Measurements from ENCODE around the gene TRIM33. TPM values are rescaled to one million over a fixed set of nuclear protein-coding genes. Genes with fewer than 3 reads are reported as not detected.

Gene TRIM33
- total RNA-seq, 2 donors from 2014 or later, result 48.1 to 53.9 TPM

GRCh38 chr1:114345930-114346479 lies 165.0 kb downstream of the TRIM33 start:
- Mint-ChIP-seq H3K4me1 (peaks cover 19% of the 10 kb centered on the region), H3K4me3 (peak overlapping the region; percentile 96), H3K36me3 (ENCODE audit: low read depth) (no peaks in the 10 kb centered on the region), H3K27ac (peak overlapping the region; percentile 97), H3K27me3 (no peaks in the 10 kb centered on the region)
- ATAC-seq, result peak; percentile 7
- H3K9me3 ChIP-seq (ENCODE audit: control insufficient read depth, low read length, poor library complexity, severe bottlenecking), result no peaks in the 10 kb centered on the region
- no peak for DNase-seq

DNA sequence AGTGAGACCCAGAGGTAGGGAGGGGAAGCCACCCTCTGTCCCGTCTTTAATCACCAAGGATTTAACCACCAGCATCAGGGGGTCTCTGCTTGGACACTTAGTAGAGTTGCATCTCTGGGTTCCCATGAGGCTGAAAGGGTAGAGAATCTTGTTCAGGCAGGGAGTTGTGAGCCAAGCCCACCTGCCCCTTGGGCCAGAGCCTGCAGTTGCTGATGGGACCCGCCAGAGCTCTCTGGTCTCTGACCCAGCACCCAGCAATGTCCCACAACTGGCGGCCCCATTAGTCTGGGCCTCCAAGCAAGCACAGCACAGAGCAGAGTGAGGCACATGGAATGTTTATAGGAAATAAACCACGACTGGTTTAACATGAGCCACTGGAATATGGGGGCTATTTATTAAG lies 166.3 kb downstream of the TRIM33 start:
- DNase-seq (no peak), ATAC-seq (no peak)
- Mint-ChIP-seq H3K4me3 (no peak overlapping the region), H3K27ac (peak overlapping the region; percentile 65), H3K36me3 (ENCODE audit: low read depth) (no peaks in the 10 kb centered on the region), H3K27me3 (no peaks in the 10 kb centered on the region), H3K4me1 (peaks cover 20% of the 10 kb centered on the region)
- no peaks in the 10 kb centered on the region for H3K9me3 ChIP-seq (ENCODE audit: control insufficient read depth, low read length, poor library complexity, severe bottlenecking)

Other genes starting within 250 kb of the TRIM33 start
- gene BCAS2, start 70.4 kb upstream of the TRIM33 start, total RNA-seq, result 10 to 100 TPM; 74.9 to 82.1 TPM
- gene DENND2C, start 158.8 kb upstream of the TRIM33 start, total RNA-seq, result 1 to 10 TPM; 1.1 to 5.1 TPM
- gene AMPD1, start 184.3 kb upstream of the TRIM33 start, total RNA-seq, result not detected
- gene NRAS, start 205.6 kb upstream of the TRIM33 start, total RNA-seq, result 10 to 100 TPM; 24.3 to 32.5 TPM
- gene CSDE1, start 246.8 kb upstream of the TRIM33 start, total RNA-seq, result 100 to 1,000 TPM; 627 to 703 TPM